Fibroblast of villous mesenchyme (primary cell): ENCODE results near the gene NFATC2. TPM values are rescaled to one million over a fixed set of nuclear protein-coding genes. Genes with fewer than 3 reads are reported as not detected.

Experiments
- DNase-seq: peaks from one replicate; pipeline ENCODE4 v3.0.0-alpha.2; 2010; ENCODE audit warnings: low read depth
- H3K4me3 ChIP-seq: 2 replicates; pipeline ENCODE4 v1.5.1; 2011; ENCODE audit warnings: low read depth, mild to moderate bottlenecking, low read length
- total RNA-seq: library from RNA; depleted of rRNA; stranded (reverse); fragments of >200 nt; gene quantifications from 2 replicates; pipeline ENCODE4 v1.2.3, GENCODE V29; 2012
- TF ChIP-seq, protein P1 (sequence below): IDR thresholded peaks from 2 replicates; pipeline ENCODE4 v1.5.1; 2012; ENCODE audit warnings: low read depth, mild to moderate bottlenecking, low read length; ENCODE audit not compliant: insufficient read depth

The NFATC2 gene
- total RNA-seq, 1 donor = under 0.01 TPM

DNA sequence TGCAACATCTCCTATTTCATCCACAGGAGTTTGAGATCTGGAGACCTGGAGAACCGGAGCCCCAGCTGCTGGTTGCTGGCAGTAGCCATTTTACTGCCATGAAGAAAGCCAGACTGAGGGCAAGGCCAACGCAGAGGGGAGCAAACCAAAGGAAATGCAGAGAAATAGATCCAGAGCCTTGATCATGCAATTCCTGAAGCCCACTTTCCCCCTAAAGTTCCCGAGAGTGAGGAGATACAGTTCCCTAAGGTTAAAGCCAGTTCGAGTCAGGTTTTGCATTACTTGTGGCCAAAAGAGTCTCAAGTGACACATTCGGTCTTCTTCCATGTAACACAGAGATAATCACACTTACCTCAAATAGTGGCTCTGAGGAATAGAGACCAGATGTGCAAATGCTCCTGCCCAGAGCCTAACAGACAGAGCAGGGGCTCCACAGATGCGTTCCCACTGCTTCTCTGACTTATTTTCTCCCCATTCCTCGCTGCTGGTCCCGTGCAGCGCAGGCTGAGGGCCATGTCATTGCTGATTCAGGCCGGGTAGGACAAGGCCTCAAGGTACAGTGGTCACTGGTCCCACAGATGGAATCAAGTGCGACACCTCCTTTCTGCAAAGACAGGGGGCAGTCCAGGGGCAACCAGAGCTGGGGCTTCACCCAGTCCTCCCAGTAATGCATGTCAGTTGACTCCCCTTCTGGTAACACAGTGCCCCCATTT is 35.1 kb upstream of the NFATC2 start:
- H3K4me3 ChIP-seq = no peak overlapping the region
- TF ChIP-seq, protein P1, sequence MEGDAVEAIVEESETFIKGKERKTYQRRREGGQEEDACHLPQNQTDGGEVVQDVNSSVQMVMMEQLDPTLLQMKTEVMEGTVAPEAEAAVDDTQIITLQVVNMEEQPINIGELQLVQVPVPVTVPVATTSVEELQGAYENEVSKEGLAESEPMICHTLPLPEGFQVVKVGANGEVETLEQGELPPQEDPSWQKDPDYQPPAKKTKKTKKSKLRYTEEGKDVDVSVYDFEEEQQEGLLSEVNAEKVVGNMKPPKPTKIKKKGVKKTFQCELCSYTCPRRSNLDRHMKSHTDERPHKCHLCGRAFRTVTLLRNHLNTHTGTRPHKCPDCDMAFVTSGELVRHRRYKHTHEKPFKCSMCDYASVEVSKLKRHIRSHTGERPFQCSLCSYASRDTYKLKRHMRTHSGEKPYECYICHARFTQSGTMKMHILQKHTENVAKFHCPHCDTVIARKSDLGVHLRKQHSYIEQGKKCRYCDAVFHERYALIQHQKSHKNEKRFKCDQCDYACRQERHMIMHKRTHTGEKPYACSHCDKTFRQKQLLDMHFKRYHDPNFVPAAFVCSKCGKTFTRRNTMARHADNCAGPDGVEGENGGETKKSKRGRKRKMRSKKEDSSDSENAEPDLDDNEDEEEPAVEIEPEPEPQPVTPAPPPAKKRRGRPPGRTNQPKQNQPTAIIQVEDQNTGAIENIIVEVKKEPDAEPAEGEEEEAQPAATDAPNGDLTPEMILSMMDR = no peak
- DNase-seq = no peak

DNA sequence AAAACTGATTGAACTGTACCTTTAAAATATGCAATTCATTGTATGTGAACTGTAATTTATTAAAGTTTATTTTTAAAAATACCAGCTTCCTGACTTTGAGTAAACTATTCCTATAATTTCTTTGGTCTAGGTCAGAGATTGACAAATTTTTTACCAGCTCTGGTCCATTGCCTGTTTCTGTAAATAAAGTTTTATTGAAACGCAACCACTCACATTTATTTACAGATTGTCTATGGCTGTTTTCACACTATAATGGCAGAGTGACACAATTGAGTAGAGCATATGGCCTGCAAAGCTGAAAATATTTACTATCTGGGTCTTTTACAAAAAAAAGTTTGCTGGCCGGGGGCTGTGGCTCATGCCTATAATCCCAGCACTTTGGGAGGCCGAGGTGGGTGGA is 33.0 kb upstream of the NFATC2 start:
- no peak for DNase-seq
- H3K4me3 ChIP-seq = no peak overlapping the region
- TF ChIP-seq, protein P1 = no peak

GRCh38 chr20:51574248-51575033 is 31.9 kb upstream of the NFATC2 start:
- TF ChIP-seq, protein P1 = no peak
- no peak overlapping the region for H3K4me3 ChIP-seq
- DNase-seq = no peak

DNA sequence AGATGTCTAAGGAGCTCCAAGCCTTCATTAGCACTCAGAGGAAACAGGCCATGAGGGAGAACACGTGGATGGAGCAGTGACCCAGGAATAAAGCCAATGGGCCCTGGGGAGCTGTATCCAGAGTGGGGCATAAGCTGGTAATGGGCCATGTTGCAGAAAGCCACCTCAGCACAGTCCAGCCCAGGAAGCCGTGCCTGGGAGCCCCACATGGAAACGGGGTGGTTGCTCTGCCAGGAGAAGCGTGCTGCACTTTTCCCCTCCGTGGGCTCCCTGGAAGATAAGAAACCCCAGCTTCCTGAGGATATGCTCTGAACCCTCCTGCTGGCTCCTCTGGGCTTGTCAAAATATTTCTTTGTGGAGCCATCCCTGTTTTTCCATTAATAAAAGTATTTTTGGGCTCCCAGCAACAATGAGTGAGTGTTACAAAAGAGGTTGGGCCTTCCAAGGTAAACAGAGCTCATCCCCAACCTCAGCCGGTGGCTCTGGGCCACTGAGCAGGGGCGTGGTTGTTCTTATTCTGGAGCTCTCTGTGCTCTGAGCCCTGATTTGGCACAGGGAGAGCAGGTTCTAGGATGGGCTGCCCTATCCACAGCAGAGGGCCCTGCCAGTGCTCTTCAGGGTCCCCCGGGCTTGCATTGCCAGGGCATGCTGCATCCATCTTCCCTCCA is 31.2 kb upstream of the NFATC2 start:
- TF ChIP-seq, protein P1 = no peak
- no peak overlapping the region for H3K4me3 ChIP-seq
- no peak for DNase-seq

DNA sequence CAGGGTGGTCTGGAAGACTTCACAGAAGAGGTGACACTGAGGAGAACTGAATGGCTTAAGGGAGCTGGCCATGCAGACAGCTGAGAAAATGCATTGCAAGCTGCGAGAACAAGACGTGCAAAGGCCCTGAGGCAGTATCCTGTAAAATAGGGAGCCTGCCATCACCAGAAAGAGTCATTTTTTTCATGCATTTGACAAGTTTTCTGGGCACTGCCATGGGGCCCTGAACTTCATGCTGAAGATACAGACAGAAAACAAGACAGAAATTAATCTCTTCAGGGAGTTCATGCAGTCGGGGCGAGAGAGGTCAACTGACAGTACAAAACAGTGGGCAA is 28.9 kb upstream of the NFATC2 start:
- DNase-seq = no peak
- no peak overlapping the region for H3K4me3 ChIP-seq
- TF ChIP-seq, protein P1 = no peak

DNA sequence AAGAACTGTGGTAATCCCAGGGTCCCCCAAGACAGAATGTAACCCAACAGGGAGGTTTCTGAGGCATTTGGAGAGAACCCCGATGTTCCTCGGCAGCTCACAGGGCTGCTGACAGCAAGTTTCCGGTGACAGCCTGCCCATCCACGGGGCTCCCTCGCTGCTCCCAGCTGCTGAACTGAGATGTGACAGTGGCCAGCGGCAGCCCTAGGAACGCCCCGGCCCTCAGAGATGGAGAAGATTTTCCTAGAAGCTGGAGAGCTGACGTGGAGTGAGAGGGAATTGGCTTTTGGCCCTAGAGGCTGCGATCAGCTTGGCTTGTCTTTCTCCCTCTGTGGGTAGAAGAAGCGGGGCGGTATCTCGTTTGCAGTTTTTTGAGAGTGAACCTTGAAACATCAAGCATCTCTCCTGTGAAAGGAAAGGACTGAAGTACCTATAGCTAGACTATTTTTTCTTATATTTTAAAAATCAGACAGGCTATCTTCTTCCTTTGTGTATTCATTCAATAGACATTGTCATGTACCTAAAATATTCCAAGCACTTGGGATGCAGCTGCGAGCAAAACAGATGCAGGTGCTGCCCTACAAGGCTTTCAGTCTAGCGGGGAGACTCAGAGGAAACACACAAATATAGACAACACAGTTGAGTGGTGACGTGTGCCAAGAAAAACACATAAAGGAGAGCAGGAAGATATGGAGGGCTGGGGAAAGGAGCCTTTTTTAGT is 28.4 kb upstream of the NFATC2 start:
- no peak overlapping the region for H3K4me3 ChIP-seq
- DNase-seq = no peak
- TF ChIP-seq, protein P1 = no peak
